Hindlimb muscle (tissue), 1 donor: ENCODE results near the gene HMBS. TPM values are rescaled to one million over a fixed set of nuclear protein-coding genes. Genes with fewer than 3 reads are reported as not detected.

Source experiments
- DNase-seq: peaks from one replicate; pipeline ENCODE4 v3.0.0-alpha.2; 2013
- polyA plus RNA-seq: library from polyadenylated mRNA; unstranded; fragments of 120-200 nt; gene quantifications from one replicate; pipeline ENCODE4 v1.2.1, GENCODE V29; 2013; ENCODE audit not compliant: insufficient read length

Gene HMBS
- polyA plus RNA-seq, 1 donor, result 19.7 TPM

GRCh38 chr11:119067371-119068222, 17.1 kb upstream of the HMBS start, which contains the start of gene VPS11:
Gene VPS11, plus strand, starts transcription at chr11:119067818. Its CDS starts 6 bp downstream, at chr11:119067824.
- DNase-seq, result peak; percentile 97

- no peak for DNase-seq
Measured at GRCh38 chr11:119077839-119078238, 6.8 kb upstream of the HMBS start.

- no peak for DNase-seq
Measured at GRCh38 chr11:119078675-119079420, 5.8 kb upstream of the HMBS start.

- no peak for DNase-seq
Measured at GRCh38 chr11:119081682-119082260, 2.9 kb upstream of the HMBS start.

GRCh38 chr11:119085437-119085847, 761 bp downstream of the HMBS start:
- no peak for DNase-seq

- no peak for DNase-seq
Measured at GRCh38 chr11:119087123-119087522, 2.4 kb downstream of the HMBS start.

GRCh38 chr11:119087747-119088241, 3.1 kb downstream of the HMBS start:
- DNase-seq, result no peak

GRCh38 chr11:119088406-119088805, 3.7 kb downstream of the HMBS start:
- no peak for DNase-seq

GRCh38 chr11:119089319-119089718, 4.6 kb downstream of the HMBS start:
- DNase-seq, result no peak

- peak; percentile 59 for DNase-seq
Measured at GRCh38 chr11:119091178-119091577, 6.5 kb downstream of the HMBS start.

GRCh38 chr11:119091966-119092879, 7.5 kb downstream of the HMBS start:
- no peak for DNase-seq

GRCh38 chr11:119092880-119093842, 8.5 kb downstream of the HMBS start:
- no peak for DNase-seq

GRCh38 chr11:119093942-119094815, 9.5 kb downstream of the HMBS start:
- no peak for DNase-seq

GRCh38 chr11:119094816-119095065, 10.1 kb downstream of the HMBS start:
- peak; percentile 78 for DNase-seq

GRCh38 chr11:119095066-119095880, 10.6 kb downstream of the HMBS start:
- peak; percentile 98 for DNase-seq

GRCh38 chr11:119099711-119100110, 15.0 kb downstream of the HMBS start:
- no peak for DNase-seq

GRCh38 chr11:119100246-119100970, 15.7 kb downstream of the HMBS start:
- DNase-seq, result no peak

- no peak for DNase-seq
Measured at GRCh38 chr11:119100994-119101758, 16.5 kb downstream of the HMBS start.
